ENCODE data around the gene HDAC8.
"Not testable (repeated sequence)": the region's sequence is repeated elsewhere in the genome, so short reads cannot be mapped to it uniquely, and the experiment has no call there.

Gene HDAC8

GRCh38 chrX:72368796-72369195 is 203.8 kb downstream of the HDAC8 start:
- no peak for DNase-seq

GRCh38 chrX:72367516-72367915 is 205.1 kb downstream of the HDAC8 start:
- no peak for DNase-seq

DNA sequence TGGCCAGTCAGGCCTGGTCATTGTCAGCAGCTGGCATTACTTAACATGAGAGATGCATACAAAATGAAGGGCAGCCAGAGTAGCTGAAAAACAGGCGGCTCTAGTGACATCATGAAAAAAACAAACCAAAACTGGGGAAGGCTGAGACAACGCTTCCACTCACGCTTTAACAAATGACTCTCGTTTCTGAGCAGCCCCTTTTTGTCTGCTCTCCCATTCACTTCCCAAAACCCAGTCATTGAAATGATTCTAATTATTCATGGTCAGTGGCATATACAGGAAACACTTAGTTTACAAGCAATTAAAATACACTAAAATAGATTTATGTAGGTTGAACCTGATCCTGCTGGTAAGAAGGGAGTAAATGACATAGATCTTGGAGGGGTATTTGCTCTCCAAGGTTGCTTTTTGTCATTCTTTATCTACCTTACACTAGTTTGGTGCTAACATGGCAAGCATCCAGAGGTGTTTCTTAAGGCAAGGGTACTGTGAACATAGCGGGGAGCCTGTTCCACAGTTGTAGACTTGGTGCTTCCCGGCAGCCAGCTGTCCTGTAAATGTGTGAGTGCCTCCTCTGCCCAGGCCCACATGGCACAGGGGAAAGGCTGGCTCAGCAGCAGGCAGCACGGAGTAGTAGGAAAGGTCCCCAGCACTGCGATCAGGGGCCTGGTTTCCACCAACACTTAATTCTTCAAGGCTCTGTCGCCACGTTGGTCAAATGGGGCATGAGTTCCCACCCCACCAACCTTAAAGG is 205.8 kb downstream of the HDAC8 start:
- no peak for DNase-seq

DNA sequence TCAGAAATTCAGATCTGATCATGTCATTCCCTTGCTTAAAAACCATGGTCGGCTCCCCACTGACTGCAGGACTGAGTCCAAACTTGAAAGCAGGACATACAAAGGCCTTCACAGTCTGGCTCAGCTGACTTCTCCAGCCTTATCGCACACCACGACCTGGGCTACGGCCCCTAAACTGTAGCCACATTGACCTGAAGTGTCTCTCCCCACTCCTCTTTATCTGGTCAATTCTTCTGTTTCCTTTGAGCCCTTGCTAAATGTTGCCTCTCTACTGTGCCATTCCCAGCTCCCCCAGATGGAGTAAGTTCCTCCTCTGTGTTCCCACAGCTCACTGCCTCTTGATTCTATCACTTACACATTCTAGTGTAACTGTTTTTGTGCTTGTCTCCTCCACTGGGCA is 206.5 kb downstream of the HDAC8 start:
- DNase-seq: no peak

- DNase-seq: no peak
These were observed 207.5 kb downstream of the HDAC8 start for GRCh38 chrX:72365126-72365525.

DNA sequence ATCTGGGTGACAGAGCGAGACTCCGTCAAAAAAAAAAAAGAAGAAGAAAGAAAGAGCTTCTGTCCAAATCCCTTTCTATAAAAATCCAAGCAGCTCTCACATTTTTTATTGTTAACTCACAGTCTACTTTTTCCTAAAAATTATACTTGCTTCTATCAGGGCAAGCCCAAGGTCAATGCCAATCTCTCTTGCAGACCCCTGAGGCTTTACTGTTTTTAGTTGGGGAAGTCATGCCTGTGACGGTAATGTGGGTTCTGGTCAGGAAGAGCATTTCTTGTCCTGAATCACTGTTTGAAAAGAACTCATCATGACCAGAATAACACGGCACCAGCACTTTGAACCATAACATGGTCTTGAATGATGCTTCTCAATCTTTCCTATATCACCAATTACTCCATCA is 212.3 kb downstream of the HDAC8 start:
- DNase-seq: no peak

DNA sequence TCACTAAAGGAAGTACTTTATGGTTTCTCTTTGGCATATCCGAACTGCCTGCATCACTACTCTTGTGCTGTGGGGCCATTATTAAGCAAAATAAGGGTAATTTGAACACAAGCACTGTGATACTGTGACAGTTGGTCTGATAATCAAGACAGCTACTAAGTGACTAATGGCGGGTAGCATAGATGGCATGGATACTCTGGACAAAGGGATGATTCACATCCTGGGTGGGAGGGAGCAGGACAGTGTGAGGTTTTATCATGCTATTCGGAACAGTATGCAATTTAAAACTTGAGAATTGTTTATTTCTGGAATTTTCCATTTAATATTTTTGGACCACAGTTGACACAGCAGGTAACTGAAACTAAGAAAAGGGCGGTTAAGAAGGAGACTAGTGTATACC is 214.3 kb downstream of the HDAC8 start:
- no peak for DNase-seq

DNA sequence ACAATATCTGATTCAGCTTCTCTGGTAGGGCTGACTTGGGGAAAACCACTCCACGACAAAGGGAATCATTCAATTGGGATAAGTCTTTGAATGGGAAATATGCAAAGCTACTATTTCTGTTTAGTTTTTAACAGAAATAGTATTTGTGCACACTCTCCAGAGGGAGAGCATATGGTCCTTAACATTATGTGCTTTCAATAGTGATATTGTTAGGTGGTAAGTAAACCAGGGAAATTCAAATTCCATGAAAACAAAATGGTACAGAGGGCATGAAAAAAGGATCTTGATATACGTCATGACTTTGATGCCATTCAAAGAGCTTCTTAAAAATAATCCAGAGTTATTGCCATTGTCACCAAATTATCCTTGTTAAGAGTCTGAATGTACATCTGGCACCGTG is 219.9 kb downstream of the HDAC8 start:
- DNase-seq: no peak

GRCh38 chrX:72351606-72352334 is 220.9 kb downstream of the HDAC8 start:
- no peak for DNase-seq

- DNase-seq: no peak
These were observed 223.5 kb downstream of the HDAC8 start for GRCh38 chrX:72349190-72349589.

DNA sequence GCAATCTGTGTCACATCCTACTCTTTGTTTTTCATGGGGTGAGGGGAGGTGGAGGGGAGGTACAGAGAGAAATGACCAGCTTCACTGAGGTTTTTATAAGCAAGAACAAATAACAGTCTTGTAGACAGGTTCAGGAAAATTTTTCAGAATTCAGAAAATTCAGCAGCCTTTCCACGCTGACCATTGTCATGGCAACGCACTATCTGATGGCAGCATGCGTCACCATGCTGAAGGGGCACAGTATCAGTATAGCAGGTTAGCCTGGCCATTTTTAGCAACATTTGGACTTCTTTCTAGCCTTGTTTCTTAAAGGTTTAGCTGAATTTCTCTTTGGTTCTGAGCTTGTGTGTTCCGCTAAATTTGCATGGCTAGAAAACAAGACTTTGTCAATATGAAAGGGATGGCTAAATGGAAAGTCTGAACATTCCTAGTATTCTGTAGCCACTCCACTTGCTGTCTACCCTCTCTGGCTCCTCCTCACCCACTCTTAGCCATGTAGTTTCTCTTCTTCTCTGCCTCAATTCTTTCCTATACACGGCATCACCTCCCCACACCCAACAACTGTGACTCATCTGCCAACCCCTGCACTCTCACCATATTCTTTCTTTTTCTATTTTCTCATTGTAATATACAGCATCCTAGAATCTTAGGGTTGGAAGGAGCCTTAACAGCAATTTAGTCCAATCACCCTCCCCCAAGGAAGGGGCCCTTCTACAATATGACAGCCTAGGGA is 224.2 kb downstream of the HDAC8 start:
- DNase-seq: no peak

- no peak for DNase-seq
These were observed 225.3 kb downstream of the HDAC8 start for GRCh38 chrX:72347366-72347765.

GRCh38 chrX:72346302-72346949 is 226.2 kb downstream of the HDAC8 start:
- no peak for DNase-seq

DNA sequence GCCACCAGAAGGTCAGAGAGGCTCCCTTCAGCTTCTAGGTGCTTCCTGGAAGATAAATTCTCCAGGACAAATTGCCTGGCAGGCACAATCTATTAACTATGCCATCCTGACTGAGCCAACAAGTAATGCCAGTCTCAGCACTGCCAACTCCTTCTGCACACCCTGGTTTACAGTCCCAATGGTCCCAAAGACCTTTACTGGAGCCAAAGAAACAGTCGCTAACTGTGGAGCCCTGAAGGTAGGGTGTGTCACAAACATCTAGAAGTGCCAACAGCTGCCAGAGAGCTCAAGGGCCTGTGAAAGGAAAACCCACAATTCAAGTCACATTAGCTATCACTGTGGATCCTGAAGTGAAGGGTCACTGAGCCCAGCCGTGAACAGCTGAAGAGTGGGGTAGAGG is 232.0 kb downstream of the HDAC8 start:
- DNase-seq: no peak

DNA sequence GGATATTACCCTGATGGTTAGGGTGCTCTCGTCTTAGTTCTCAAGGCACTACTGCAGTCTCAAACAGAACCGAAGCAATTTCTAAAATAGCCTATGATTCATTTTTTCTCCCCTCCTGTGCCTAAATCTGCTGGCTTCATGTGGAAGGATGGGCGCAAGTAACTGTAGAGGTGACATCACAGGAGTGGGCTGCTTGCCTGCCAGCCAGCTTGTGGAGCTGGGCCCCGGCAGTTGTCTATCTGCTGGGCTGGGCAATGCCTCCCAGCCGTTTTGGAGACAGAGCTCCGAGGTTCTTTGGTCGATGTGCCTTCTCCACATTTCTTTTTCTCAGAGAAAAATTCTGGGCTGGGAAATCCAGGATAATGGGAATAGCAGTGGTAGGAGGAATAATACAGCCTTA is 232.6 kb downstream of the HDAC8 start:
- DNase-seq: no peak

- DNase-seq: no peak
These were observed 242.5 kb downstream of the HDAC8 start for GRCh38 chrX:72330131-72330530.

- no peak for DNase-seq
These were observed 245.9 kb downstream of the HDAC8 start for GRCh38 chrX:72326605-72327300.

GRCh38 chrX:72319651-72320050 is 253.0 kb downstream of the HDAC8 start:
- not testable (repeated sequence) for DNase-seq

DNA sequence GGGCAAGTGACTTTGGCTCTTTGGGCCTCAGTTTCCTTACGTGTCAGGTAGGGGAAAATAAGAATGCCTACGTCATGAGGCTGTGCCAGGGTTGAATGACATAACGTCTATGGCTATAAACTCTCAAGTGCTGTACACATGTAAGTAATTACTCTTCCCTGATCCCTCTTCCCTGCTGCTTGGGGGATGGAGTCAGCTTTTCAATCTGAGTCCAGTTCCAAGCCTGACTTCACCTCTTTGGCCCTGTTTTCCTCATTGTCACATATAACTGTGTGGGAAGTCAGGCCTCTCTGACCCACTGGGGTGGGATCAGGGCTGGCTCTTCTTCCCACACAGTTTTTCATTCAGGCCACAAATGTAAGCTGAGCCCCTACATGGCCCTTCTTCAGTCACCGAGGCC is 255.5 kb downstream of the HDAC8 start:
- DNase-seq: no peak

- DNase-seq: no peak
These were observed 256.1 kb downstream of the HDAC8 start for GRCh38 chrX:72316408-72317110.

DNA sequence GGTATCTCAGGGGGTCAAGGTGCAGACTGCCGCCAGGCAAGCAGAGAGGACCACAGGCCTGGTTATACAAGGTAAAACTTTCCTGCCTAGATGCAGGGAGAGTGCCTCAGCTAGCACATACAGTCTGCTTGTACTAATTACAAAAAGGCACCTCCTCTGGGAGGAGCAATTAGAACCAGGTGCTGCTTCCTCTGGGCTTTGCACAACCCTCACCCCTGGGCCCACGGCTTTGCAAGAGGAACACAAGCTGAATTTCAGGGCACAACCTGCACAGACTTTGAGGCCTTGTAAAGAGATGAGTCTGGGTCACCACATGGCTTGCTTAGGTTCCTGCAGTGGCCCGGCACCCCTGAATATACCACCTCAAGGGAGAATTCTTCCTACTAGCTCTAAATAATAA is 257.8 kb downstream of the HDAC8 start:
- DNase-seq: no peak

All from NCI-H1105 (cell line).